Muscle layer of duodenum (tissue), 2 donors: ENCODE data around the gene RASGRF1.

Source experiments
- H3K27ac ChIP-seq: one replicate; pipeline ENCODE4 v1.7.0; 2013; ENCODE audit warnings: mild to moderate bottlenecking, low read length
- H3K27me3 ChIP-seq: one replicate; pipeline ENCODE4 v1.7.0; 2013; ENCODE audit warnings: low read depth, mild to moderate bottlenecking, control low read depth, low read length
- H3K36me3 ChIP-seq, 2 donors: one replicate each; pipeline ENCODE4 v1.7.0; 2013; ENCODE audit warnings: low read length in 2 of 2, control low read depth in 1 of 2, mild to moderate bottlenecking in 1 of 2; ENCODE audit not compliant: insufficient read depth in 2 of 2, control insufficient read depth in 1 of 2
- H3K4me1 ChIP-seq, 2 donors: one replicate each; pipeline ENCODE4 v1.7.0; 2013; ENCODE audit warnings: low read length in 2 of 2, mild to moderate bottlenecking in 2 of 2, control low read depth in 1 of 2, moderate library complexity in 1 of 2; ENCODE audit not compliant: insufficient read depth in 2 of 2, control insufficient read depth in 1 of 2
- H3K4me3 ChIP-seq, 2 donors: one replicate each; pipeline ENCODE4 v1.7.0; 2013; ENCODE audit warnings: low read length in 2 of 2, low read depth in 1 of 2, mild to moderate bottlenecking in 1 of 2
- H3K9me3 ChIP-seq, 2 donors: one replicate each; pipeline ENCODE4 v1.7.0; 2013; ENCODE audit warnings: low read length in 2 of 2, control low read depth in 1 of 2, mild to moderate bottlenecking in 1 of 2; ENCODE audit not compliant: control insufficient read depth in 1 of 2
- donor health status: healthy.

The RASGRF1 gene

DNA sequence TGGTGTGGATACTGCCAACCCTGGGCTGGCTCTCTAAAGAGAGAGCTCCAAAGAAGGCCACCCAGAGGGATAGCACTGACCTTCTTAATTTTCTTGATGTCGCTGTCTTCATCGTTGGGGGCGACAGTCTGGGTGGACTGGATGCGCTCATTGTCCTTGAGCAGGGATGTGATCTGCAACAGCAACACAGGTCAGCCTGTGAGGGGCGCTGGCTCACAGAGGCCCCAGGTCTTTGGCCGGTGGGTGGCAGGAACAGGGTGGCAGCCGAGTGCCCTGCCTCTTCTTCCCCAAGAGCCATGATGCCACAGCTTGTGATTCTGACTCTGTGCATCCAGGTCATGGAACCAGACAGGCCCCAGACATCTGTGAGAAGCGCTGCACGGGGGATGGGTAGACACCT is 41.2 kb downstream of the RASGRF1 start:
- H3K27me3 ChIP-seq: no peaks in the 10 kb centered on the region
- no peak overlapping the region for H3K4me3 ChIP-seq
- H3K36me3 ChIP-seq: no peaks in the 10 kb centered on the region
- no peaks in the 10 kb centered on the region for H3K4me1 ChIP-seq
- no peaks in the 10 kb centered on the region for H3K9me3 ChIP-seq
- H3K27ac ChIP-seq: no peak overlapping the region

DNA sequence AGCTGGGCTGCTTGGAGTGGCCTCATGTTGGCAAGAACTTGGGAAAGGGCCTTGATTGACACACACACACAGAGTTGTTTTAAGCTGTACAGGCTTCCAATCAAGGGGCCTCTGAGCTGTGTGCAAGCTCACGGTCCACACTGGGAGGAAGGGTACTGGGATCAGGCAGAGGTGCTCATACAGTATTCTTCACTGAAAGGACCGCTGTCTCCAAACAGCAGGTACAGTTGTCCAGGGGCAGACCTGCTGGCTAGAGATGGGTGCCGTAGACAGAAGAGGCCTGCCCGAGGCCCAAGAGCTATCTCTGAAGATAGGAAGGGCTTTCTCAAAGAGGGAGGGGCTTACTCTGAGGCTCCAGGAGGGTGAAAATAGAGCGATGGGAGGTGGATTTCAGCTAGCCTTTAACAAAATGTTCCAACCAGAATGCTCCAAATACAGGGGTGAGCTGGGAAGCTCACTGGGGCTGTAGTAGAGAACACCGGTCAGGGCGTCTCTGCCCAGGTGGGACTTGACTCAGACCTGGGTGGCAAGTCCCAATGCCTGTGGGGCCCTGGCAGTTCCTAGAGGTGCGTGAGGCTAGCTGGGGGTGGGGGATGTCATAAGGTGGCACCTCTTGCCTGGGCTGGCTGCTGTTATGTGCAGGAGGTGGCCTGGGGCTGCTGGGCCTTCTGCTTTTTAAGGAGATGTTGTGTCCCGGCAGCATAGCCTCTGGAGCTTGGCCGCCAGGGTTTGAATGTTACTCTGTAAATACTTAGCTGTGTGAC is 42.7 kb downstream of the RASGRF1 start:
- Histone ChIP-seq H3K27me3 (no peaks in the 10 kb centered on the region), H3K36me3 (no peaks in the 10 kb centered on the region), H3K4me3 (no peak overlapping the region)

DNA sequence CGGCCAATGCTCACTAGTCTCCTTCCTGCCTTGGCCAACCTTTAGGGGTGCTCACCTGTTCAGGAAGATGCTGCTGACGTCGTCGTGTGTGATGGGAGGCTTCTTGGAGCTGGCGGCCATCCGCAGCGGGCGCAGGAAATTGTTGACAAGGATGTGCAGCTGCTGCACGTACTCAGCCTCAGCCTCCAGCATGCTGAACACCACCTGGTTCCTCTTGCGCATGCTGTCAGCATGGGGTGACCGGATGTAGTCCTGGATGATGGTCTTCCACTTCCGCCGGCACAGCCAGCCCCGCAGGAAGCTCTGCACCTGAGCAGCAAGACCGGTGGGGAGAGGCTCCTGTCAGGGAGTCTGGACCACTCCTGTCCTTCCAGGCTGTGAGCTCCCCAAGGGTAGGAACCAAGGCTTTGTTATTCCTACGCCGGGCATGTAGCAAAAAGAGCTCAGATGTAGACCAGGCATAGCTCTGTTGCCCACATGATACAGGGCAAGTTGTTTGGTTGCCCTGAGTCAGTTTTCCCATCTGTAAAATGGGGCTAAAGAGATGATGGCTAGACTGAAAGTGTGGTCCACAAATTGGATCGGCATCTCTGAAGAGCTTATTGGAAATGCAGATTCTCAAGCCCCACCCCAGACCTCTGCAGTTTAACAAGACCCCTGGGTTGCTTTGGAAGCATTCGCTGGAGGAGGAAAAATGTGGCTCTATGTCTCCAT is 43.7 kb downstream of the RASGRF1 start:
- Histone ChIP-seq H3K4me1 (no peaks in the 10 kb centered on the region), H3K4me3 (no peak overlapping the region), H3K27ac (no peak overlapping the region), H3K9me3 (peaks cover 13 to 16% of the 10 kb centered on the region in 2 donors), H3K36me3 (no peaks in the 10 kb centered on the region), H3K27me3 (no peaks in the 10 kb centered on the region)

More for the DNA sequence above, 42.7 kb downstream of the RASGRF1 start:
- no peak overlapping the region for H3K27ac ChIP-seq
- peaks cover 7 to 8% of the 10 kb centered on the region in 2 donors for H3K9me3 ChIP-seq
- no peaks in the 10 kb centered on the region for H3K4me1 ChIP-seq

DNA sequence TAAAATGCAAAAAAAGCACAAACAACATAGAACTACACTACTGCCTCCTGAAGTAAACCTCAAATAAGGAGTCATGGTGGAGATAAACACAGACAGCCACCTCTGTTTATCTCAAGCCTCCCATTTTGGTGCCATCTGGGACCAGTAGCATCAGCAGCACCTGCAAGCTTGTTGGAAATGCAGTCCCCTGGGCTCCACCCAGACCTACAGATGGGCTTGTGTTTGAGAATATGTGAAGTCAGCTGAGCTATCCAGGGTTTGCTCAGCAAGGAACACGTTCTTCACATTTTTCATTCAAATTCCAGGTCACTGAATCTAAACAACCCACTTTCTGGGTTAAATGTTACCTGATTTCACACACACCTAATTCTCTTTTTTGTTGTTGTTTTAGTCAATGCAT is 45.5 kb downstream of the RASGRF1 start:
- Histone ChIP-seq H3K36me3 (no peaks in the 10 kb centered on the region), H3K27me3 (no peaks in the 10 kb centered on the region), H3K4me1 (no peaks in the 10 kb centered on the region), H3K9me3 (peaks cover 13 to 16% of the 10 kb centered on the region in 2 donors), H3K4me3 (no peak overlapping the region), H3K27ac (no peak overlapping the region)

DNA sequence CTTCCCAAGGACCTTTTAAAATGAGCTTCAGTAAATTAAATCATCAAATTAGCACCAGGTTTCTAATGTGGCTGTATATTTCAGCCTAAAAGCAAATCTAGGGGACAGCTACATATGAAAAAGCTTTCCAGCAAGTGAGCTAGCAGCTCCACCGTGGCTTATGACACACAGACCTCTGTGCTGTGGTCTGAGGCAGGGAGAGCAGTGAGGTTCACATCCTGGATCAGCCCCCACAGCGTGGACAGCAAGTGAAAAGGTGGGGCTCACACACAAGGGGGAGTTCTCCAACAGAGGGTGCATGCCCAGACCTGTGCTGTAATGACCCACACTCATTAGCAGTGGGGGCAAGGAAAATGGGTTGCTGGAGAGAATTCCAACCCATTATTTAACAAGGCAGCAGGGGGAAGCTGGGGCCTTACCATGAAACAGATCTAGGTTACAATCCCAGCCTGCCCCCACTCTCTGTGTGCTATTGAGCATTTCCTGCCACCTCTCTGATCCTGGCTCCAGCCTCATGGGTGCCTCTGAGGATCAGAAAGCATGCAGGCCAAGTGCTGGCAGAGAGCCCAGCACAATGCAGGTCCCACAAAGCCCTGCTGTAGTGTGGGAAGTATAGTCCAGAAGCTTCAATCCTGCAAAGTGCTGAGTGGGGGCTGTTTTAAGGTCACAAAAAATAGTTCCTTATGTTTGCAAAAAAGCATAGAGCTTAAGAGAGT is 48.2 kb downstream of the RASGRF1 start:
- Histone ChIP-seq H3K4me3 (no peak overlapping the region), H3K27me3 (no peaks in the 10 kb centered on the region), H3K4me1 (no peaks in the 10 kb centered on the region), H3K9me3 (peaks cover 13 to 16% of the 10 kb centered on the region in 2 donors), H3K27ac (no peak overlapping the region), H3K36me3 (no peaks in the 10 kb centered on the region)

DNA sequence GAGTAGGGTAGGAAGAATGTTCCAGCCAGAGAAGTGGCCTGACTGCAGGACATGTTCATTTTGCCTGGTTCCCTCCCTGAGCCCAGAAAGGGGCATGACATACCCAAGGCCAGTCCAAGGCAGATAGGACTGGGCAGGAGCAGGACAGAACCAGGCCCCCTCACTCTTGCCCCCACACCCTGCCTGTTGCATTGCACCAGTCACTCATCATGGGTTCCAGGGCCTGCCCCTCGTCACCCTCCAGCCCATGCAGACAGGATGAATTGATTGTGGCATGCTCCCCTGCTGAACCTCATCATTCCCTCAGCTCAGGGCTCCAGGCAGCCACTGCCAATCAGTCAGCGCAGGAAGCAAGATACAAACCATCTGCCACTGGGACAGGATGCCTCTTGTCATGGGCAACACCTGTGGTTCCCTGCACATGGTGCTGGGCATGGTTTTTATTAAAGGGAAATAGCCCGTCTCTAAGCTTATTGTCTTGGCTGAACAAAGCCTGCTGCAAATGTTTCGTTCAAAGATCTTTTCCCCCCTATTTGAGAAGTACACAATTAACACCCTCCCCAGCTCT is 48.9 kb downstream of the RASGRF1 start:
- Histone ChIP-seq H3K4me1 (no peaks in the 10 kb centered on the region), H3K9me3 (peaks cover 13 to 16% of the 10 kb centered on the region in 2 donors), H3K27ac (no peak overlapping the region), H3K27me3 (peaks cover under 1% of the 10 kb centered on the region), H3K4me3 (no peak overlapping the region), H3K36me3 (no peaks in the 10 kb centered on the region)

DNA sequence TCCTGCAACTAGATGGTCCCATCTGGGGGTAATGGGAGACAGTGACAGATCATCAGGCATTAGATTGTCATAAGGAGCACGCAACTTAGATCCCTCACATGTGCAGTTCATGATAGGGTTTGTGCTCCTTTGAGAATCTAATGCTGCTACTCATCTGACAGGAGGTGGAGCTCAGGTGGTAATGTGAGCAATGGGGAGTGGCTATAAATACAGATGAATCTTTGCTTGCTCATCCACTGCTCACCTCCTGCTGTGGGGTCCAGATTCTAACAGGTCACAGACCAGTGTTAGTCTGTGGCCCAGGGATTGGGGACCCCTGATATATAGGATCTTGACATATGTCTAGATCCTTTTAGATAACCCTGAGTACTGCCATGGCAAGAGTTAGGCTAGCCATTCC is 52.7 kb downstream of the RASGRF1 start:
- no peaks in the 10 kb centered on the region for H3K36me3 ChIP-seq
- H3K4me3 ChIP-seq: no peak overlapping the region
- H3K27ac ChIP-seq: no peak overlapping the region
- H3K27me3 ChIP-seq: peaks cover 5% of the 10 kb centered on the region
- H3K4me1 ChIP-seq: no peaks in the 10 kb centered on the region
- peaks cover 8% of the 10 kb centered on the region in 2 donors for H3K9me3 ChIP-seq

DNA sequence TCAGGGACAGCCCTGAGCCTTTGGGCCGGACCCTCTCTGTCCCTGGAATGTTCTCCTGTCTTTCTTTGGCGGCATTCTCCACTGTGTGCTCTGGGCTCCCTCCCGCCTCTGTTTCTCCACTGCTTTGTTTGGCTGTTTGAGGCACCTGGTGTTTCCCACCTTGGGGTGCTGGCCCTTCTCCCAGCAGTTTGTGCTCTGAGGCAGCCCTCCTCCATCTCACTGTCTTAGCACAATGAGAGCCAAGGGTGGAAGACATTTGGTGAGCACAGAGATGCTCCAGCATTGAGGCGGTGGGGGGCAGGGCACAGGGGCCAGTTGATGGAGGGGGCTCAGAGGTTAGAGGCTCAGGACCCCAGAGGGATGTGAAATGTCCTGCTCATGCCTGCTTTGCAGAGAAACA is 54.3 kb downstream of the RASGRF1 start:
- H3K4me1 ChIP-seq: no peaks in the 10 kb centered on the region
- H3K9me3 ChIP-seq: peaks cover 0 to 2% of the 10 kb centered on the region in 2 donors
- H3K4me3 ChIP-seq: no peak overlapping the region
- H3K27ac ChIP-seq: no peak overlapping the region
- H3K27me3 ChIP-seq: peaks cover 5% of the 10 kb centered on the region
- no peaks in the 10 kb centered on the region for H3K36me3 ChIP-seq

DNA sequence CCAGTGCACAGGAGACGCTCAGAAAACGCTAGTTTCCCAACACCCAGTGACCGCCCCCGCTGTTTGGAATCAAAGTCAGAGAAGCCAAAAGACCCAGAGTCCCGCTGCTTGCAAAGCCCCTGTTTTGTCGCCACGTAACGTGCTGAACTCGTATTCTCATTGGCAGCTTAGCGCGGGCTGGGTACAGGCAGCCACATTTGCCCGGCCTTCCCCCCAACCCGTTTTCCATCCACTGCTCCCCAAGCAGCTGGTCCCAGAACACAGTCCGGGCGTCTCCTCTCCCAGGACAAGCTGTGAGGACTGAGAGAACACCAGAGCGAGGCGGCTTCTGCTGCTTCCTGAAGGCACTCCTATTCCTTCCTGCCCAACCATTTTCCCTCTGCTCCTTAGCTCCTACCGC is 54.8 kb downstream of the RASGRF1 start:
- Histone ChIP-seq H3K36me3 (no peaks in the 10 kb centered on the region), H3K4me1 (no peaks in the 10 kb centered on the region), H3K9me3 (peaks cover 0 to 2% of the 10 kb centered on the region in 2 donors), H3K27ac (no peak overlapping the region), H3K4me3 (no peak overlapping the region), H3K27me3 (peaks cover 5% of the 10 kb centered on the region)

DNA sequence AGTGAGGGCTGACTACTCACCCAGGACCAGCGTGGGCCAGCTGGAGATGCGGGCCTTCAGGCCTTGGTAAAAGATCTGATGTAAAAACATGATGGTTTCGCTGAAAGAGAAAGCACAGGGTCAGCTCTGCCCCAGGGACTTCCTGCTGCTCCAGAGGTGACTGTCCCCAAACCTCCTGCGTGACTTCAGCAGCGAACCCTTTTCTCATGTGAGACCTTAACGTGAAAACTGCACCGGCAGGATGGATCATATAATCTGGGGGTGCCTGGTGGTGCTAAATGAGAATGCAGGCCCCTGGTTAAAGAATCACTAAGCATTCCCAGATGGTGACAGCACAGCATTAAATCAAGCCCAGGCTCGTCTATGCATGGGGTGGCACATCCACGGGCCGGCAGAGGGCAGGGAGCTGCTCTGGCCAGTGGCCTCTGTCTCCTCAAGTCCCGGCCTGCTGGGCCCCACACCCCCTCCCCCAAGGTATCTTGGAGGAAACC is 55.4 kb downstream of the RASGRF1 start:
- Histone ChIP-seq H3K9me3 (peaks cover 0 to 2% of the 10 kb centered on the region in 2 donors), H3K36me3 (no peaks in the 10 kb centered on the region), H3K4me1 (no peaks in the 10 kb centered on the region), H3K4me3 (no peak overlapping the region), H3K27ac (no peak overlapping the region), H3K27me3 (peaks cover 5% of the 10 kb centered on the region)

DNA sequence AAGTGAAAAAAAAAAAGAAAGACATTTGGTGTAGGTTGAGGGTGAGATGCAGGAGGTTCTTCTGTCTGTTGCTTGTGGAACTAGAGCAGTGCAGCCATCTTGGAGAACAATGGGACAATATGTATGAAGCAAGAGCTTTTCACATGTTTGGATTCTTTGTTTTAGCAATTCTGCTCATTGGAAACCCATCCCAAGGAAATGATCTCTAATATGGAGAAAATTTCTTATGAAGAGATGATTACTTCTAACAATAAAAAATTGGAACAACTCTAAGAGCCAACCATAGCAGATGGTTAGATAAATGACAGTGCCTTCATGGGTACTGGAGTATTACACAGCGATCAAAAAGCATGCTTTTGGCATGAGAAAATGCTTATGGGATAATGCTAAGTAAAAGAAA is 56.3 kb downstream of the RASGRF1 start:
- H3K27me3 ChIP-seq: peaks cover 5% of the 10 kb centered on the region
- H3K9me3 ChIP-seq: peaks cover 0 to 2% of the 10 kb centered on the region in 2 donors
- H3K36me3 ChIP-seq: no peaks in the 10 kb centered on the region
- H3K4me3 ChIP-seq: no peak overlapping the region
- H3K27ac ChIP-seq: no peak overlapping the region
- no peaks in the 10 kb centered on the region for H3K4me1 ChIP-seq
